Vagina (tissue), 2 donors: ENCODE results near the gene MMP12.

Experiments used
- CTCF ChIP-seq, 3 experiments: fragments of 450-650 bp in 2 of 3; fragments of 200-600 bp in 1 of 3; sonication (generic) in 1 of 3; IDR thresholded peaks; one replicate each; pipeline ENCODE4 v1.5.1; 2017 to 2019; ENCODE audit warnings: antibody characterized with exemption in 3 of 3, mild to moderate bottlenecking in 2 of 3, moderate library complexity in 2 of 3
- POLR2A ChIP-seq, 2 donors: fragments of 450-650 bp; IDR thresholded peaks; one replicate each; pipeline ENCODE4 v1.6.1; 2017; ENCODE audit warnings: antibody characterized with exemption in 2 of 2, mild to moderate bottlenecking in 2 of 2, moderate library complexity in 2 of 2
- POLR2AphosphoS5 ChIP-seq, 2 donors: sonication (generic); formaldehyde crosslinking; IDR thresholded peaks; one replicate each; pipeline ENCODE4 v1.9.0; 2017; ENCODE audit warnings: antibody characterized with exemption in 2 of 2, mild to moderate bottlenecking in 2 of 2, low read depth in 1 of 2; ENCODE audit not compliant: insufficient read depth in 1 of 2

GRCh38 chr11:102824556-102824955 is 50.2 kb downstream of the MMP12 start:
- TF ChIP-seq POLR2A (IDR thresholded peaks at IDR 0.05), result no peak
- TF ChIP-seq CTCF (IDR thresholded peaks at IDR 0.05), result no peak
- TF ChIP-seq POLR2AphosphoS5 (IDR thresholded peaks at IDR 0.05; ENCODE audit: insufficient read depth in 1 of 2, low read depth in 1 of 2), result no peak
